ENCODE results near the gene FH. TPM values are rescaled to one million over a fixed set of nuclear protein-coding genes. Genes with fewer than 3 reads are reported as not detected.

The FH gene
- total RNA-seq, 1 donor from 2014 or later: 55.9 TPM

- Mint-ChIP-seq H3K27me3 (ENCODE audit: unreplicated experiment) (peaks cover 1% of the 10 kb centered on the region), H3K27ac (ENCODE audit: unreplicated experiment) (no peak overlapping the region), H3K4me1 (ENCODE audit: unreplicated experiment) (no peaks in the 10 kb centered on the region), H3K4me3 (ENCODE audit: unreplicated experiment) (no peak overlapping the region), H3K36me3 (ENCODE audit: low read depth, unreplicated experiment) (no peaks in the 10 kb centered on the region), H3K9me3 (ENCODE audit: unreplicated experiment) (no peaks in the 10 kb centered on the region)
- DNase-seq (ENCODE audit: low spot score): no peak
- no peak for TF ChIP-seq CTCF (IDR thresholded peaks at IDR 0.05; ENCODE audit: unreplicated experiment)
Measured at GRCh38 chr1:241548008-241548407, 28.5 kb upstream of the FH start.

GRCh38 chr1:241542199-241542907, 22.8 kb upstream of the FH start:
- no peak overlapping the region for H3K27ac Mint-ChIP-seq (ENCODE audit: unreplicated experiment)
- TF ChIP-seq CTCF (IDR thresholded peaks at IDR 0.05; ENCODE audit: unreplicated experiment): no peak
- no peaks in the 10 kb centered on the region for H3K9me3 Mint-ChIP-seq (ENCODE audit: unreplicated experiment)
- no peak overlapping the region for H3K4me3 Mint-ChIP-seq (ENCODE audit: unreplicated experiment)
- H3K36me3 Mint-ChIP-seq (ENCODE audit: low read depth, unreplicated experiment): no peaks in the 10 kb centered on the region
- DNase-seq (ENCODE audit: low spot score): no peak
- no peaks in the 10 kb centered on the region for H3K4me1 Mint-ChIP-seq (ENCODE audit: unreplicated experiment)
- peaks cover 4% of the 10 kb centered on the region for H3K27me3 Mint-ChIP-seq (ENCODE audit: unreplicated experiment)

- Mint-ChIP-seq H3K4me3 (ENCODE audit: unreplicated experiment) (no peak overlapping the region), H3K36me3 (ENCODE audit: low read depth, unreplicated experiment) (no peaks in the 10 kb centered on the region), H3K27me3 (ENCODE audit: unreplicated experiment) (peaks cover 4% of the 10 kb centered on the region), H3K27ac (ENCODE audit: unreplicated experiment) (no peak overlapping the region), H3K4me1 (ENCODE audit: unreplicated experiment) (peaks cover 5% of the 10 kb centered on the region), H3K9me3 (ENCODE audit: unreplicated experiment) (no peaks in the 10 kb centered on the region)
- DNase-seq (ENCODE audit: low spot score): no peak
- TF ChIP-seq CTCF (IDR thresholded peaks at IDR 0.05; ENCODE audit: unreplicated experiment): no peak
Measured at GRCh38 chr1:241536969-241537368, 17.4 kb upstream of the FH start.

GRCh38 chr1:241536304-241536703, 16.7 kb upstream of the FH start:
- Mint-ChIP-seq H3K4me3 (ENCODE audit: unreplicated experiment) (no peak overlapping the region), H3K27ac (ENCODE audit: unreplicated experiment) (no peak overlapping the region)
- TF ChIP-seq CTCF (IDR thresholded peaks at IDR 0.05; ENCODE audit: unreplicated experiment): no peak

GRCh38 chr1:241533326-241534115, 14.0 kb upstream of the FH start:
- DNase-seq (ENCODE audit: low spot score): no peak
- Mint-ChIP-seq H3K4me3 (ENCODE audit: unreplicated experiment) (no peak overlapping the region), H3K9me3 (ENCODE audit: unreplicated experiment) (no peaks in the 10 kb centered on the region), H3K27me3 (ENCODE audit: unreplicated experiment) (peaks cover 4% of the 10 kb centered on the region), H3K36me3 (ENCODE audit: low read depth, unreplicated experiment) (no peaks in the 10 kb centered on the region), H3K4me1 (ENCODE audit: unreplicated experiment) (peaks cover 9% of the 10 kb centered on the region), H3K27ac (ENCODE audit: unreplicated experiment) (no peak overlapping the region)
- no peak for TF ChIP-seq CTCF (IDR thresholded peaks at IDR 0.05; ENCODE audit: unreplicated experiment)

More at GRCh38 chr1:241536304-241536703, 16.7 kb upstream of the FH start:
- no peak for DNase-seq (ENCODE audit: low spot score)
- Mint-ChIP-seq H3K27me3 (ENCODE audit: unreplicated experiment) (peaks cover 4% of the 10 kb centered on the region), H3K9me3 (ENCODE audit: unreplicated experiment) (no peaks in the 10 kb centered on the region), H3K36me3 (ENCODE audit: low read depth, unreplicated experiment) (no peaks in the 10 kb centered on the region), H3K4me1 (ENCODE audit: unreplicated experiment) (peaks cover 7% of the 10 kb centered on the region)
